Urinary bladder (tissue), 4 donors: Measurements from ENCODE around the gene ELMO1. TPM values are rescaled to one million over a fixed set of nuclear protein-coding genes. Genes with fewer than 3 reads are reported as not detected.

Experiments used
- DNase-seq: peaks from one replicate; pipeline ENCODE4 v3.0.0-alpha.2; 2015; ENCODE audit errors: extremely low spot score
- H3K27ac ChIP-seq: one replicate; pipeline ENCODE4 v1.5.1; 2013; ENCODE audit warnings: low read depth, mild to moderate bottlenecking, moderate library complexity
- H3K36me3 ChIP-seq: one replicate; pipeline ENCODE4 v1.6.1; 2013; ENCODE audit warnings: mild to moderate bottlenecking, moderate library complexity; ENCODE audit not compliant: insufficient read depth
- H3K4me1 ChIP-seq: one replicate; pipeline ENCODE4 v1.6.1; 2013; ENCODE audit warnings: mild to moderate bottlenecking, moderate library complexity; ENCODE audit not compliant: insufficient read depth
- H3K4me3 ChIP-seq: one replicate; pipeline ENCODE4 v1.5.1; 2013; ENCODE audit warnings: low read depth, low read length
- WGBS: extraction: QIAGEN DNeasy Blood & Tissue Kit; methylation state at CpG from one replicate; pipeline ENCODE4 v1.1.7; 2013; 5-methylcytosine and 5-hydroxymethylcytosine counted together
- polyA plus RNA-seq: library from polyadenylated mRNA; stranded (reverse); fragments of 200-250 nt; gene quantifications from one replicate; pipeline ENCODE4 v1.2.3, GENCODE V29; 2013
- total RNA-seq: library from RNA; depleted of rRNA; stranded (reverse); fragments of >200 nt; gene quantifications from one replicate; pipeline ENCODE4 v1.2.3, GENCODE V29; 2014
- donor health status: healthy with polysubstance abuse.
- donor health status: healthy.

The ELMO1 gene
- total and polyA plus RNA-seq, 2 donors, result 14.1 to 86.7 TPM

GRCh38 chr7:37359180-37359579, 89.5 kb downstream of the ELMO1 start:
- WGBS, result 94% methylated on average over 2 of the region's 2 CpGs
- no peaks in the 10 kb centered on the region for H3K4me1 ChIP-seq
- no peak overlapping the region for H3K4me3 ChIP-seq
- no peak overlapping the region for H3K27ac ChIP-seq
- DNase-seq, result no peak
- no peaks in the 10 kb centered on the region for H3K36me3 ChIP-seq

- DNase-seq, result no peak
- Histone ChIP-seq H3K27ac (no peak overlapping the region), H3K4me1 (no peaks in the 10 kb centered on the region), H3K4me3 (no peak overlapping the region), H3K36me3 (no peaks in the 10 kb centered on the region)
- 45% methylated on average over 1 of the region's 1 CpG for WGBS
Measured at GRCh38 chr7:37357637-37357996, 91.0 kb downstream of the ELMO1 start.

GRCh38 chr7:37356911-37357636, 91.6 kb downstream of the ELMO1 start:
- Histone ChIP-seq H3K36me3 (no peaks in the 10 kb centered on the region), H3K4me1 (no peaks in the 10 kb centered on the region), H3K27ac (no peak overlapping the region), H3K4me3 (no peak overlapping the region)
- no peak for DNase-seq
- 91% methylated on average over 3 of the region's 3 CpGs for WGBS

GRCh38 chr7:37354656-37355131, 94.0 kb downstream of the ELMO1 start:
- WGBS, result 20% methylated on average over 11 of the region's 11 CpGs
- Histone ChIP-seq H3K27ac (no peak overlapping the region), H3K36me3 (no peaks in the 10 kb centered on the region), H3K4me1 (no peaks in the 10 kb centered on the region), H3K4me3 (no peak overlapping the region)
- no peak for DNase-seq

GRCh38 chr7:37353949-37354655, 94.6 kb downstream of the ELMO1 start:
- 75% methylated on average over 5 of the region's 5 CpGs for WGBS
- no peak overlapping the region for H3K27ac ChIP-seq
- no peak for DNase-seq
- H3K4me3 ChIP-seq, result no peak overlapping the region
- no peaks in the 10 kb centered on the region for H3K36me3 ChIP-seq
- no peaks in the 10 kb centered on the region for H3K4me1 ChIP-seq

- no peak overlapping the region for H3K4me3 ChIP-seq
- H3K27ac ChIP-seq, result no peak overlapping the region
- 82% methylated on average over 32 of the region's 32 CpGs for WGBS
- no peak for DNase-seq
- no peaks in the 10 kb centered on the region for H3K36me3 ChIP-seq
- no peaks in the 10 kb centered on the region for H3K4me1 ChIP-seq
Measured at GRCh38 chr7:37352974-37353948, 95.4 kb downstream of the ELMO1 start.

- 82% methylated on average over 13 of the region's 13 CpGs for WGBS
- Histone ChIP-seq H3K27ac (no peak overlapping the region), H3K4me1 (no peaks in the 10 kb centered on the region), H3K4me3 (no peak overlapping the region), H3K36me3 (no peaks in the 10 kb centered on the region)
- no peak for DNase-seq
Measured at GRCh38 chr7:37352251-37352880, 96.3 kb downstream of the ELMO1 start.

GRCh38 chr7:37351716-37352115, 96.9 kb downstream of the ELMO1 start:
- Histone ChIP-seq H3K4me3 (no peak overlapping the region), H3K36me3 (no peaks in the 10 kb centered on the region), H3K4me1 (no peaks in the 10 kb centered on the region), H3K27ac (no peak overlapping the region)
- DNase-seq, result no peak
- 89% methylated on average over 4 of the region's 4 CpGs for WGBS

- H3K4me3 ChIP-seq, result no peak overlapping the region
- no peak for DNase-seq
- WGBS, result 84% methylated on average over 8 of the region's 8 CpGs
- no peak overlapping the region for H3K27ac ChIP-seq
- no peaks in the 10 kb centered on the region for H3K36me3 ChIP-seq
- H3K4me1 ChIP-seq, result no peaks in the 10 kb centered on the region
Measured at GRCh38 chr7:37349979-37350590, 98.6 kb downstream of the ELMO1 start.

- H3K4me3 ChIP-seq, result no peak overlapping the region
Measured at GRCh38 chr7:37348982-37349381, 99.7 kb downstream of the ELMO1 start.

GRCh38 chr7:37346761-37347160, 101.9 kb downstream of the ELMO1 start:
- H3K27ac ChIP-seq, result no peak overlapping the region
- no peak for DNase-seq
- WGBS, result 62% methylated on average over 3 of the region's 3 CpGs

More at GRCh38 chr7:37348982-37349381, 99.7 kb downstream of the ELMO1 start:
- no peak for DNase-seq
- no peaks in the 10 kb centered on the region for H3K36me3 ChIP-seq
- H3K4me1 ChIP-seq, result no peaks in the 10 kb centered on the region
- no peak overlapping the region for H3K27ac ChIP-seq
- WGBS, result 67% methylated on average over 4 of the region's 4 CpGs

GRCh38 chr7:37344886-37345579, 103.6 kb downstream of the ELMO1 start:
- 78% methylated on average over 9 of the region's 9 CpGs for WGBS
- no peak for DNase-seq
- H3K36me3 ChIP-seq, result no peaks in the 10 kb centered on the region
- H3K4me1 ChIP-seq, result no peaks in the 10 kb centered on the region
- no peak overlapping the region for H3K4me3 ChIP-seq
- no peak overlapping the region for H3K27ac ChIP-seq

More at GRCh38 chr7:37346761-37347160, 101.9 kb downstream of the ELMO1 start:
- Histone ChIP-seq H3K36me3 (no peaks in the 10 kb centered on the region), H3K4me3 (no peak overlapping the region), H3K4me1 (no peaks in the 10 kb centered on the region)
